Endothelial cell of umbilical vein (primary cell): Measurements from ENCODE around the gene GNA12.
A peak's percentile ranks its signal among the peaks of the same experiment; 100 is the strongest.

Source experiments
- CTCF ChIP-seq, 2 donors: IDR thresholded peaks; 1 replicate in 1 of 2; 2 replicates in 1 of 2; pipeline ENCODE4 v1.5.1; 2011; ENCODE audit warnings: low read length in 2 of 2, mild to moderate bottlenecking in 2 of 2, moderate library complexity in 2 of 2, control low read depth in 1 of 2, inconsistent platforms in 1 of 2, low read depth in 1 of 2; ENCODE audit not compliant: insufficient read depth in 1 of 2; ENCODE audit errors: extremely low read depth in 1 of 2
- EZH2 ChIP-seq: IDR thresholded peaks from 2 replicates; pipeline ENCODE4 v1.6.1; 2012; ENCODE audit warnings: borderline replicate concordance, low read depth, mild to moderate bottlenecking, moderate library complexity, low read length, inconsistent platforms; ENCODE audit not compliant: severe bottlenecking
- MAX ChIP-seq: IDR thresholded peaks from 2 replicates; pipeline ENCODE4 v1.6.1; 2011; ENCODE audit not compliant: insufficient read depth, insufficient read length
- MYC ChIP-seq: IDR thresholded peaks from one replicate; pipeline ENCODE4 v1.6.1; 2011; ENCODE audit warnings: mild to moderate bottlenecking, low read depth, low read length
- POLR2A ChIP-seq: IDR thresholded peaks from 2 replicates; pipeline ENCODE4 v1.6.1; 2012; ENCODE audit warnings: low read depth, mild to moderate bottlenecking, control low read depth, low read length

GRCh38 chr7:2873686-2874551 is 29.8 kb upstream of the GNA12 start:
- TF ChIP-seq CTCF (IDR thresholded peaks at IDR 0.05; ENCODE audit: extremely low read depth in 1 of 2, insufficient read depth in 1 of 2, low read depth in 1 of 2, low read length in 2 of 2) (no peak), EZH2 (no peak), POLR2A (peak; percentile 100), MYC (no peak), MAX (no peak)
